H9 (cell line): ENCODE results near the gene ELFN2. TPM values are rescaled to one million over a fixed set of nuclear protein-coding genes. Genes with fewer than 3 reads are reported as not detected.

ENCODE experiments used
- DNase-seq: peaks from one replicate; pipeline ENCODE4 v3.0.0-alpha.2; 2017
- H2AFZ ChIP-seq: one replicate; pipeline ENCODE4 v1.6.1; 2013; ENCODE audit warnings: mild to moderate bottlenecking, low read length, control low read depth, moderate library complexity
- H2AK5ac ChIP-seq: 2 replicates; pipeline ENCODE4 v1.6.1; 2013; ENCODE audit warnings: low read length, control low read depth, mixed read lengths; ENCODE audit not compliant: insufficient read length
- H2BK120ac ChIP-seq: one replicate; pipeline ENCODE4 v1.6.1; 2013; ENCODE audit warnings: low read depth, mild to moderate bottlenecking, low read length, control low read depth, inconsistent platforms; ENCODE audit not compliant: poor library complexity, severe bottlenecking
- H2BK12ac ChIP-seq: 2 replicates; pipeline ENCODE4 v1.6.1; 2013; ENCODE audit warnings: low read length, control low read depth, mixed read lengths, low read depth; ENCODE audit not compliant: insufficient read length
- H2BK15ac ChIP-seq: 2 replicates; pipeline ENCODE4 v1.6.1; 2013; ENCODE audit warnings: low read depth, low read length, control low read depth
- H2BK20ac ChIP-seq: one replicate; pipeline ENCODE4 v1.6.1; 2013; ENCODE audit warnings: low read depth, mild to moderate bottlenecking, low read length, control low read depth, inconsistent platforms; ENCODE audit not compliant: poor library complexity, severe bottlenecking
- H2BK5ac ChIP-seq: 2 replicates; pipeline ENCODE4 v1.6.1; 2013; ENCODE audit warnings: low read length, control low read depth, mixed read lengths; ENCODE audit not compliant: insufficient read length
- H3K14ac ChIP-seq: 2 replicates; pipeline ENCODE4 v1.6.1; 2013; ENCODE audit warnings: low read length, control low read depth; ENCODE audit not compliant: insufficient read depth
- H3K18ac ChIP-seq: 2 replicates; pipeline ENCODE4 v1.6.1; 2013; ENCODE audit warnings: low read depth, mild to moderate bottlenecking, mixed read lengths, low read length, control low read depth; ENCODE audit not compliant: insufficient read length
- H3K23ac ChIP-seq: 2 replicates; pipeline ENCODE4 v1.6.1; 2013; ENCODE audit warnings: low read length, control low read depth, mixed read lengths, low read depth; ENCODE audit not compliant: insufficient read length
- H3K23me2 ChIP-seq: 2 replicates; pipeline ENCODE4 v1.6.1; 2013; ENCODE audit warnings: low read depth, mild to moderate bottlenecking, mixed read lengths, low read length, control low read depth; ENCODE audit not compliant: insufficient read length, poor library complexity, severe bottlenecking
- H3K27ac ChIP-seq: 2 replicates; pipeline ENCODE4 v1.5.1; 2013; ENCODE audit warnings: low read length, control low read depth, mixed read lengths, low read depth; ENCODE audit not compliant: insufficient read length
- H3K27me3 ChIP-seq: 2 replicates; pipeline ENCODE4 v1.6.1; 2013; ENCODE audit warnings: low read length, control low read depth, inconsistent platforms; ENCODE audit not compliant: insufficient read depth
- H3K4ac ChIP-seq: 2 replicates; pipeline ENCODE4 v1.6.1; 2013; ENCODE audit warnings: low read depth, mild to moderate bottlenecking, control low read depth, inconsistent platforms, low read length, moderate library complexity
- H3K4me1 ChIP-seq: 2 replicates; pipeline ENCODE4 v1.6.1; 2013; ENCODE audit warnings: low read length, control low read depth, inconsistent platforms; ENCODE audit not compliant: insufficient read depth
- H3K4me2 ChIP-seq: 2 replicates; pipeline ENCODE4 v1.6.1; 2013; ENCODE audit warnings: low read length, control low read depth, mixed read lengths; ENCODE audit not compliant: insufficient read length, insufficient read depth
- H3K56ac ChIP-seq: 2 replicates; pipeline ENCODE4 v1.6.1; 2013; ENCODE audit warnings: low read depth, mild to moderate bottlenecking, mixed read lengths, low read length, control low read depth; ENCODE audit not compliant: insufficient read length
- H3K79me1 ChIP-seq: 2 replicates; pipeline ENCODE4 v1.6.1; 2013; ENCODE audit warnings: low read depth, mild to moderate bottlenecking, moderate library complexity, low read length, control low read depth, inconsistent platforms; ENCODE audit not compliant: insufficient read depth, poor library complexity, severe bottlenecking
- H3K79me2 ChIP-seq: 2 replicates; pipeline ENCODE4 v1.6.1; 2013; ENCODE audit warnings: low read length, control low read depth, inconsistent platforms; ENCODE audit not compliant: insufficient read depth
- H3K9ac ChIP-seq: 2 replicates; pipeline ENCODE4 v1.6.1; 2013; ENCODE audit warnings: low read length, control low read depth, mixed read lengths; ENCODE audit not compliant: insufficient read length; ENCODE audit errors: extremely low read depth
- H3K9me3 ChIP-seq: one replicate; pipeline ENCODE4 v1.6.1; 2013; ENCODE audit warnings: low read depth, low read length, inconsistent platforms; ENCODE audit not compliant: control insufficient read depth
- H3T11ph ChIP-seq: one replicate; pipeline ENCODE4 v1.6.1; 2013; ENCODE audit warnings: mild to moderate bottlenecking, low read length, control low read depth, inconsistent platforms
- H4K20me1 ChIP-seq: one replicate; pipeline ENCODE4 v1.6.1; 2013; ENCODE audit not compliant: control insufficient read depth, insufficient read length, insufficient read depth
- H4K5ac ChIP-seq: 2 replicates; pipeline ENCODE4 v1.6.1; 2013; ENCODE audit warnings: low read depth, mild to moderate bottlenecking, mixed read lengths, low read length, control low read depth; ENCODE audit not compliant: insufficient read length
- H4K8ac ChIP-seq: replicated peaks from 2 replicates; pipeline ENCODE4 v1.6.1; 2013; ENCODE audit warnings: low read length, control low read depth, mixed read lengths, low read depth; ENCODE audit not compliant: insufficient read length
- H4K91ac ChIP-seq: 2 replicates; pipeline ENCODE4 v1.6.1; 2013; ENCODE audit warnings: low read depth, mild to moderate bottlenecking, moderate library complexity, mixed read lengths, low read length, control low read depth; ENCODE audit not compliant: insufficient read length
- H3K27ac Mint-ChIP-seq, 3 experiments: 2 replicates in 2 of 3; 3 replicates in 1 of 3; pipeline ENCODE4 v1.8.0; 2020 to 2021; ENCODE audit warnings: mixed read lengths in 3 of 3, mild to moderate bottlenecking in 1 of 3, moderate library complexity in 1 of 3
- H3K27me3 Mint-ChIP-seq: 2 replicates; pipeline ENCODE4 v1.8.0; 2021; ENCODE audit warnings: low read depth, mild to moderate bottlenecking, moderate library complexity, mixed read lengths
- H3K36me3 Mint-ChIP-seq, 3 experiments: 2 replicates in 2 of 3; 3 replicates in 1 of 3; pipeline ENCODE4 v1.8.0; 2020 to 2021; ENCODE audit warnings: low read depth in 3 of 3, mixed read lengths in 3 of 3; ENCODE audit not compliant: insufficient read depth in 1 of 3
- H3K4me1 Mint-ChIP-seq, 2 experiments: 2 replicates each; pipeline ENCODE4 v1.8.0; 2020; ENCODE audit warnings: mixed read lengths in 2 of 2
- H3K4me3 Mint-ChIP-seq, 2 experiments: 2 replicates in 1 of 2; 3 replicates in 1 of 2; pipeline ENCODE4 v1.8.0; 2020 to 2021; ENCODE audit warnings: mild to moderate bottlenecking in 2 of 2, mixed read lengths in 2 of 2, moderate library complexity in 1 of 2
- H3K9me3 Mint-ChIP-seq, 2 experiments: 2 replicates in 1 of 2; 3 replicates in 1 of 2; pipeline ENCODE4 v1.8.0; 2020; ENCODE audit warnings: mild to moderate bottlenecking in 2 of 2, mixed read lengths in 2 of 2, moderate library complexity in 1 of 2
- CTCF ChIP-seq: fragments of 200-600 bp; sonication (generic); conservative IDR thresholded peaks from 3 replicates; pipeline ENCODE4 v1.8.0; 2021; ENCODE audit warnings: antibody characterized with exemption, mild to moderate bottlenecking
- WGBS: extraction: QIAGEN DNeasy Blood & Tissue Kit; methylation state at CpG from one replicate; pipeline ENCODE4 v1.1.7; 2013; ENCODE audit warnings: missing lambda C conversion rate, low lambda C conversion rate, mixed read lengths; ENCODE audit not compliant: insufficient read length; ENCODE audit errors: extremely low coverage; 5-methylcytosine and 5-hydroxymethylcytosine counted together
- total RNA-seq: library from RNA; stranded (reverse); gene quantifications from 2 replicates; pipeline ENCODE4 v1.2.1, GENCODE V29; 2021

The ELFN2 gene
- total RNA-seq, 1 experiment from 2014 or later, result 0.70 TPM

- Histone ChIP-seq H2AK5ac (no peak overlapping the region), H3K4me2 (no peak overlapping the region), H4K20me1 (no peaks in the 10 kb centered on the region), H3K27ac (no peak overlapping the region), H2BK15ac (no peak overlapping the region), H3K4me1 (no peaks in the 10 kb centered on the region; the same call in 1 of the 2 replicates), H3K56ac (no peak overlapping the region), H3K9me3 (no peaks in the 10 kb centered on the region), H4K5ac (no peak overlapping the region), H3K23me2 (no peaks in the 10 kb centered on the region), H3K23ac (no peak overlapping the region), H3K79me2 (no peaks in the 10 kb centered on the region), H3T11ph (no peak overlapping the region), H2BK120ac (no peak overlapping the region), H2BK20ac (no peak overlapping the region), H3K4ac (no peak overlapping the region), H3K14ac (no peak overlapping the region; the same call in 1 of the 2 replicates), H4K91ac (no peak overlapping the region), H3K27me3 (no peaks in the 10 kb centered on the region), H2AFZ (no peak overlapping the region), H4K8ac (no peak overlapping the region), H3K9ac (no peak overlapping the region), H3K18ac (no peak overlapping the region), H2BK12ac (no peak overlapping the region), H2BK5ac (no peak overlapping the region), H3K79me1 (no peaks in the 10 kb centered on the region)
- Mint-ChIP-seq H3K4me3 (no peak overlapping the region), H3K27me3 (peaks cover 23% of the 10 kb centered on the region), H3K36me3 (no peaks in the 10 kb centered on the region), H3K4me1 (peaks cover 27 to 46% of the 10 kb centered on the region in 2 experiments), H3K9me3 (no peaks in the 10 kb centered on the region; a peak in 1 of 5 replicates), H3K27ac (no peak overlapping the region)
- no peak for TF ChIP-seq CTCF
- WGBS, result no CpG with 5 or more reads among the region's 17 CpGs
- DNase-seq, result no peak
Measured at GRCh38 chr22:37343863-37344734, 83.2 kb downstream of the ELFN2 start.
